Measurements from ENCODE around the gene MRLN. TPM values are rescaled to one million over a fixed set of nuclear protein-coding genes. Genes with fewer than 3 reads are reported as not detected.

The MRLN gene
- total RNA-seq, 2 experiments from 2014 or later: not detected

DNA sequence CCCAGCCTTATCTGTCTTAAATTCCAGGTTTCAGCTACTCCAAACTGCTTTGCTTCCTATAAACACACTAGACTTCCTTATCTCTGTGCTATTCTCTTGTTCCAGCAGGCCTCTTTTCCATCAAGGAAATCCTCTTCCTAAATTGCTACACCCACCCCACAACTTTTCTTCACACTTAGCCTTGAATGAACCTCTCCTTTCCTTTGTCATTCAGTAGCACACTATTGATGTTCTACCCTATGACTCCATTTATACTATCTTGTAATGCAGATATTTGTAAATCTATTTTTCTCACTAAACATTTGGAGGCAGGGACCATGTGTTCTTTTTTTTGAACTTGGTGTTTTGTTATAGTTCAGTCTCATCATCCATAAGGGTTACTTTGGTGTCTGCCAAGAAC is 47.3 kb downstream of the MRLN start:
- Histone ChIP-seq H3K36me3 (ENCODE audit: insufficient read depth, low read length) (no peaks in the 10 kb centered on the region), H3K4me2 (ENCODE audit: low read length) (no peak overlapping the region), H3K9me2 (ENCODE audit: insufficient read depth, low read length) (no peaks in the 10 kb centered on the region), H3K79me2 (ENCODE audit: insufficient read depth, low read depth, low read length) (no peaks in the 10 kb centered on the region), H2AFZ (ENCODE audit: low read length) (no peak overlapping the region), H3K4me1 (ENCODE audit: insufficient read depth, low read length, poor library complexity, severe bottlenecking) (no peaks in the 10 kb centered on the region), H3K9me3 (ENCODE audit: low read length) (no peaks in the 10 kb centered on the region), H4K20me1 (ENCODE audit: insufficient read depth, low read length) (no peaks in the 10 kb centered on the region), H3K4me3 (ENCODE audit: low read depth, low read length, poor library complexity, severe bottlenecking) (no peak overlapping the region), H3K27ac (ENCODE audit: low read depth, low read length, poor library complexity, severe bottlenecking) (no peak overlapping the region)
- no peak for DNase-seq (ENCODE audit: low spot score)
- intact Hi-C loops (cut with micrococcal nuclease; ENCODE audit: unreplicated experiment): no loop called here
- POLR2A ChIA-PET: no interaction called here
- no peak for TF ChIP-seq CTCF (conservative IDR thresholded peaks at IDR 0.05; ENCODE audit: low read length)
- TF ChIP-seq EZH2phosphoT487 (IDR thresholded peaks at IDR 0.05; ENCODE audit: borderline replicate concordance, low read depth, low read length): no peak
- no TSS peak for BruUV-seq (replicated peaks)
- CTCF ChIA-PET (ENCODE audit: unreplicated experiment): no interaction called here

DNA sequence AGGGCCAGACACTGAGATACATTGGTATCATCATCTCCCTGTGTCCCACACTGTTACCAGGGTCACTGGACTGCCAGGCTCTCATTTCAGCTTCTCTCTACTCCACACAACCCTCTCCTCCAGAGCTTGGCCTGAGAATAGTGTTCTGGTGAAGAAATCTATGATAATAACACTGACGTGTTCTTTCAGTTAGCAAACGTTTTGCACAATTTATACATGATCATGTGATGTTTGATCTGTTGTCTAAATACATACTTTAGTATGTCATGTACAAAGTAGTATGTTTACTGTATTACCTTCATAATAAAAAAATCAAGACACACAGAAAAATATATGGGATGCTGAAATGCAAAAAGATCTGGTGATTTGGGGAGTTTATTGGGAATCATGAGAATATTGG is 48.6 kb downstream of the MRLN start:
- Histone ChIP-seq H3K9me3 (ENCODE audit: low read length) (no peaks in the 10 kb centered on the region), H3K4me1 (ENCODE audit: insufficient read depth, low read length, poor library complexity, severe bottlenecking) (no peaks in the 10 kb centered on the region), H3K9me2 (ENCODE audit: insufficient read depth, low read length) (no peaks in the 10 kb centered on the region), H2AFZ (ENCODE audit: low read length) (no peak overlapping the region), H3K4me2 (ENCODE audit: low read length) (no peak overlapping the region), H3K79me2 (ENCODE audit: insufficient read depth, low read depth, low read length) (no peaks in the 10 kb centered on the region), H3K36me3 (ENCODE audit: insufficient read depth, low read length) (no peaks in the 10 kb centered on the region), H3K4me3 (ENCODE audit: low read depth, low read length, poor library complexity, severe bottlenecking) (no peak overlapping the region), H3K27ac (ENCODE audit: low read depth, low read length, poor library complexity, severe bottlenecking) (no peak overlapping the region), H4K20me1 (ENCODE audit: insufficient read depth, low read length) (no peaks in the 10 kb centered on the region)
- ChIA-PET CTCF (ENCODE audit: unreplicated experiment) (no interaction called here), POLR2A (no interaction called here)
- no TSS peak for BruUV-seq (replicated peaks)
- TF ChIP-seq CTCF (conservative IDR thresholded peaks at IDR 0.05; ENCODE audit: low read length) (no peak), EZH2phosphoT487 (IDR thresholded peaks at IDR 0.05; ENCODE audit: borderline replicate concordance, low read depth, low read length) (no peak)
- no peak for DNase-seq (ENCODE audit: low spot score)
- intact Hi-C loops (cut with micrococcal nuclease; ENCODE audit: unreplicated experiment): no loop called here

GRCh38 chr10:59702347-59702746 is 50.9 kb downstream of the MRLN start:
- BruUV-seq (replicated peaks): no TSS peak
- ChIA-PET POLR2A (interaction anchor here (0.6 to 1.2 kb wide), 2 partner anchors 10 to 77 kb away, joined by 3 to 4 read pairs; no protein-coding TSS in a partner anchor), CTCF (ENCODE audit: unreplicated experiment) (no interaction called here)
- Histone ChIP-seq H3K27ac (ENCODE audit: low read depth, low read length, poor library complexity, severe bottlenecking) (no peak overlapping the region), H3K4me2 (ENCODE audit: low read length) (no peak overlapping the region), H3K79me2 (ENCODE audit: insufficient read depth, low read depth, low read length) (no peaks in the 10 kb centered on the region), H3K9me2 (ENCODE audit: insufficient read depth, low read length) (no peaks in the 10 kb centered on the region), H4K20me1 (ENCODE audit: insufficient read depth, low read length) (no peaks in the 10 kb centered on the region), H3K4me1 (ENCODE audit: insufficient read depth, low read length, poor library complexity, severe bottlenecking) (no peaks in the 10 kb centered on the region), H3K9me3 (ENCODE audit: low read length) (no peaks in the 10 kb centered on the region), H2AFZ (ENCODE audit: low read length) (no peak overlapping the region), H3K36me3 (ENCODE audit: insufficient read depth, low read length) (no peaks in the 10 kb centered on the region), H3K4me3 (ENCODE audit: low read depth, low read length, poor library complexity, severe bottlenecking) (no peak overlapping the region)
- TF ChIP-seq EZH2phosphoT487 (IDR thresholded peaks at IDR 0.05; ENCODE audit: borderline replicate concordance, low read depth, low read length): no peak
- no peak for TF ChIP-seq CTCF (conservative IDR thresholded peaks at IDR 0.05; ENCODE audit: low read length)
- DNase-seq (ENCODE audit: low spot score): no peak
- intact Hi-C loops (cut with micrococcal nuclease; ENCODE audit: unreplicated experiment): no loop called here

Measured in OCI-LY7 (cell line).